ENCODE measurements around the gene SUMF1. TPM values are rescaled to one million over a fixed set of nuclear protein-coding genes. Genes with fewer than 3 reads are reported as not detected.

SUMF1 gene
- total RNA-seq, 1 donor = 94.5 TPM

DNA sequence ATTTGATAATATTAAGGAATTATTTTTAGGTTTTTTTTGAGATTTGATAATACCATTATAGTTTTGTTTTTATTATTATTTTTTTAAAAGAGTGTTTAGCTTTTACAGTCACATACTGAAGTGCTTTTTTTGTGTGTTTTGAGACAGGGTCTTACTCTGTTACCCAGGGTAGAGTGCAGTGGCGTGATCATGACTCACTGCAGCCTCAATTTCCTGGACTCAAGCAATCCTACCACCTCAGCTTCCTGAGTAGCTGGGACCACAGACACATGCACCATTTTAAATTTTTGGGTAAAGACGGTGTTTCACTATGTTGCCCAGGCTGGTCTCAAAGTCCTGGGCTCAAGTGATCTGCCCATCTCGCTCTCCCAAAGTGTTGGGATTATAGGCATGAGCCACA, 73.0 kb downstream of the SUMF1 start:
- no peaks in the 10 kb centered on the region for H3K9me3 ChIP-seq (ENCODE audit: low read depth, low read length)
- DNase-seq (ENCODE audit: insufficient read length, low spot score, missing footprints) = no peak
- no peaks in the 10 kb centered on the region for H3K79me2 ChIP-seq (ENCODE audit: insufficient read depth, low read length)
- H3K27ac ChIP-seq (ENCODE audit: low read depth, low read length) = no peak overlapping the region
- H3K4me2 ChIP-seq (ENCODE audit: insufficient read depth, low read length) = no peak overlapping the region
- H4K20me1 ChIP-seq (ENCODE audit: insufficient read depth, low read length) = no peaks in the 10 kb centered on the region
- TF ChIP-seq, protein P1, sequence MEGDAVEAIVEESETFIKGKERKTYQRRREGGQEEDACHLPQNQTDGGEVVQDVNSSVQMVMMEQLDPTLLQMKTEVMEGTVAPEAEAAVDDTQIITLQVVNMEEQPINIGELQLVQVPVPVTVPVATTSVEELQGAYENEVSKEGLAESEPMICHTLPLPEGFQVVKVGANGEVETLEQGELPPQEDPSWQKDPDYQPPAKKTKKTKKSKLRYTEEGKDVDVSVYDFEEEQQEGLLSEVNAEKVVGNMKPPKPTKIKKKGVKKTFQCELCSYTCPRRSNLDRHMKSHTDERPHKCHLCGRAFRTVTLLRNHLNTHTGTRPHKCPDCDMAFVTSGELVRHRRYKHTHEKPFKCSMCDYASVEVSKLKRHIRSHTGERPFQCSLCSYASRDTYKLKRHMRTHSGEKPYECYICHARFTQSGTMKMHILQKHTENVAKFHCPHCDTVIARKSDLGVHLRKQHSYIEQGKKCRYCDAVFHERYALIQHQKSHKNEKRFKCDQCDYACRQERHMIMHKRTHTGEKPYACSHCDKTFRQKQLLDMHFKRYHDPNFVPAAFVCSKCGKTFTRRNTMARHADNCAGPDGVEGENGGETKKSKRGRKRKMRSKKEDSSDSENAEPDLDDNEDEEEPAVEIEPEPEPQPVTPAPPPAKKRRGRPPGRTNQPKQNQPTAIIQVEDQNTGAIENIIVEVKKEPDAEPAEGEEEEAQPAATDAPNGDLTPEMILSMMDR (IDR thresholded peaks at IDR 0.05; ENCODE audit: extremely low read depth, low read depth, low read length) = no peak
- no peaks in the 10 kb centered on the region for H3K4me1 ChIP-seq (ENCODE audit: insufficient read depth, low read length)
- no peak overlapping the region for H2AFZ ChIP-seq (ENCODE audit: low read length)
- H3K4me3 ChIP-seq (ENCODE audit: insufficient read depth, low read length) = no peak overlapping the region
- no peaks in the 10 kb centered on the region for H3K27me3 ChIP-seq (ENCODE audit: insufficient read depth, low read length)
- no peaks in the 10 kb centered on the region for H3K36me3 ChIP-seq (ENCODE audit: insufficient read depth, low read length)

DNA sequence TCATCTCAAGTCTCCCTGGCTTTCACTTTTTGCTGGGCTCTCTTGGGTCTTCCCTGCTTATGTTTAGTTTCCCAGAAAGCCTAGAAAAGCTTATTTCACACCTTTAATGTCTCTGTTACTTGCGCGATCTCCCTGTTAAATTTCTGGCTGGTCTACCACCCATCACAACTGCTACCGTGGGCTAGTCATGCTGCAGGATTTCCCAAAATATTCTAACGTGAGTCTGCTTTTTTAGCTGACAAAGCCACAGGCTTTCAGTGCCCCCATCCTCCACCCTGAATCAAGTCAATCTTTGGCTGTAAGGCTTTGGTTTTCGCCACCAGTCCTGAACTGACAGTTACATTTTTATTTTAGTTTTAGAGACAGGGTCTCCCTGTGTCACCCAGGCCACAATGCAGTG, 74.1 kb downstream of the SUMF1 start:
- H3K27me3 ChIP-seq (ENCODE audit: insufficient read depth, low read length) = no peaks in the 10 kb centered on the region
- H3K36me3 ChIP-seq (ENCODE audit: insufficient read depth, low read length) = no peaks in the 10 kb centered on the region
- no peaks in the 10 kb centered on the region for H3K79me2 ChIP-seq (ENCODE audit: insufficient read depth, low read length)
- DNase-seq (ENCODE audit: insufficient read length, low spot score, missing footprints) = no peak
- no peak overlapping the region for H2AFZ ChIP-seq (ENCODE audit: low read length)
- H3K4me1 ChIP-seq (ENCODE audit: insufficient read depth, low read length) = no peaks in the 10 kb centered on the region
- TF ChIP-seq, protein P1 (IDR thresholded peaks at IDR 0.05; ENCODE audit: extremely low read depth, low read depth, low read length) = no peak
- H3K27ac ChIP-seq (ENCODE audit: low read depth, low read length) = no peak overlapping the region
- H3K4me3 ChIP-seq (ENCODE audit: insufficient read depth, low read length) = no peak overlapping the region
- no peak overlapping the region for H3K4me2 ChIP-seq (ENCODE audit: insufficient read depth, low read length)
- H4K20me1 ChIP-seq (ENCODE audit: insufficient read depth, low read length) = no peaks in the 10 kb centered on the region
- H3K9me3 ChIP-seq (ENCODE audit: low read depth, low read length) = no peaks in the 10 kb centered on the region

DNA sequence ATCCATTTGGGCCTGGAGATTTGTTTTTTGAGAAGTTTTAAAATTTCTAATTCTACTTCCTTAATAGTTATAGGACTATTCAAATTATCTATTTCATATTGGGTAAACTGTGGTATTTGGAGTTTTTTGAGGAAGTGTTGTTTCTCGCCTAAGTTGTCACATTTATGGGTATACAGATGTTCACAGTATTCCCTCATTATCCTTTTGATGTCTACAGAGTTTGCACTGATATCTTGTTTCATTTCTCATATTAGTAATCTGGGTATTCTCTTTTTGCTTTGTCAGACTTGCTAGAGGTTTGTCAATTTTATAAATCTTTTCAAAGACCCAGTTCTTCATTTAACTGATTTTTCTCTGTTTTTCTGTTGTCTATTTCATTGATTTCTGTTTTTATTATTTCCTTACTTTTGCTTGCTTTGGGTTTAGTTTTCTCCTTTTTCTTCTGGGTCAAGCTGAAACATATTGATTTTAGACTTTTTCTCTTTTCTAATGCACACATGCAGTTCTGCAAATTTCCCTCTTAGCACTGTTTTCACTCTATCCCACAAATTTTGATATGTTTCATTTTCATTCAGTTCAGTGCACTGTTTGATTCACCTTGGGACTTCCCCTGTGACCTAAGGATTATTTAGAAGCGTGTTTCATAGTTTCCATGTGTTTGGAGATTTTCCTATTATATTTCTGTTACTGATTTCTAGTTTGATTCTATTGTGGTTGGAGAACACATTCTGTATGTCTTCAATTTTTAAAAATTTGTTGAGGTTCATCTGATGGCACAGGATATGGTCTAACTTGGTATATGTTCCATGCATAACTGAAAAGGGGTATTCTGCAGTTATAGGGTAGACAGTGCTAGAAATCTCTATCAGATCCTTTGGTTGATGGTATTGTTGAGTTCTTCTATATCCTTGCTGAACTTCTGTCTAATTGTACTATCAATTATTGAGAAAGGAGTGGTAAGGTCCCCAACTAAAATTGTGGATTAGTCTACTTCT, 79.6 kb downstream of the SUMF1 start:
- H4K20me1 ChIP-seq (ENCODE audit: insufficient read depth, low read length) = no peaks in the 10 kb centered on the region
- no peak for DNase-seq (ENCODE audit: insufficient read length, low spot score, missing footprints)
- H3K9me3 ChIP-seq (ENCODE audit: low read depth, low read length) = no peaks in the 10 kb centered on the region
- H3K36me3 ChIP-seq (ENCODE audit: insufficient read depth, low read length) = no peaks in the 10 kb centered on the region
- TF ChIP-seq, protein P1 (IDR thresholded peaks at IDR 0.05; ENCODE audit: extremely low read depth, low read depth, low read length) = no peak
- no peak overlapping the region for H3K27ac ChIP-seq (ENCODE audit: low read depth, low read length)
- H2AFZ ChIP-seq (ENCODE audit: low read length) = no peak overlapping the region
- no peak overlapping the region for H3K4me3 ChIP-seq (ENCODE audit: insufficient read depth, low read length)
- H3K79me2 ChIP-seq (ENCODE audit: insufficient read depth, low read length) = no peaks in the 10 kb centered on the region
- no peaks in the 10 kb centered on the region for H3K27me3 ChIP-seq (ENCODE audit: insufficient read depth, low read length)
- H3K4me1 ChIP-seq (ENCODE audit: insufficient read depth, low read length) = no peaks in the 10 kb centered on the region
- H3K4me2 ChIP-seq (ENCODE audit: insufficient read depth, low read length) = no peak overlapping the region

DNA sequence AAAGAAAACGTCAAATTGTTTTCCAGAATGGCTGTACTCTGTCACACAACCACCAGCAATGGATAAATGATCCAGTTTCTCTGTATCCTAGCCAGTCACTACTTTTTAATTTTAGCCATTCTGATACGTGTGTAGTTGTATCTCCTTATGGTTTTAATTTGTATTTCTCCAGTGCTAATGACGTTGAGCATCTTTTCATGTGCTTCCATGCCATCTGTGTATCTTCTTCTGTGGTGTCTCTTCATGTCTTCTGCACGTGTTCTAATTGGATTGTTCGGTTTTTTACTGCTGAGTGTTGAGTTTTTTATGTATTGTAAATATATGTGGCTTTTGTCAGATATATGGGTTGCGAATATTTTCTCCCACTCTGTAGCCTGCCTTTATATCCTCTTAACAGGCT, 81.9 kb downstream of the SUMF1 start:
- TF ChIP-seq, protein P1 (IDR thresholded peaks at IDR 0.05; ENCODE audit: extremely low read depth, low read depth, low read length) = no peak
- no peak overlapping the region for H2AFZ ChIP-seq (ENCODE audit: low read length)
- no peaks in the 10 kb centered on the region for H3K27me3 ChIP-seq (ENCODE audit: insufficient read depth, low read length)
- no peaks in the 10 kb centered on the region for H4K20me1 ChIP-seq (ENCODE audit: insufficient read depth, low read length)
- no peak overlapping the region for H3K4me3 ChIP-seq (ENCODE audit: insufficient read depth, low read length)
- no peak overlapping the region for H3K4me2 ChIP-seq (ENCODE audit: insufficient read depth, low read length)
- H3K36me3 ChIP-seq (ENCODE audit: insufficient read depth, low read length) = no peaks in the 10 kb centered on the region
- no peak overlapping the region for H3K27ac ChIP-seq (ENCODE audit: low read depth, low read length)
- DNase-seq (ENCODE audit: insufficient read length, low spot score, missing footprints) = no peak
- H3K4me1 ChIP-seq (ENCODE audit: insufficient read depth, low read length) = no peaks in the 10 kb centered on the region
- no peaks in the 10 kb centered on the region for H3K79me2 ChIP-seq (ENCODE audit: insufficient read depth, low read length)
- H3K9me3 ChIP-seq (ENCODE audit: low read depth, low read length) = no peaks in the 10 kb centered on the region
